C4-2B (cell line): ENCODE measurements around the gene MIR17HG.

Experiments
- CTCF ChIP-seq: fragments of 450-650 bp; conservative IDR thresholded peaks from 2 replicates; pipeline ENCODE4 v1.5.1; 2017; ENCODE audit warnings: mild to moderate bottlenecking
- ZFX ChIP-seq: fragments of 450-650 bp; IDR thresholded peaks from 2 replicates; pipeline ENCODE4 v1.6.1; 2017

GRCh38 chr13:91353494-91353893 lies 6.0 kb downstream of the MIR17HG start:
- TF ChIP-seq CTCF (no peak), ZFX (no peak)
